Progenitor cell of endocrine pancreas (in vitro differentiated cells): ENCODE measurements around the gene TMBIM6. TPM values are rescaled to one million over a fixed set of nuclear protein-coding genes. Genes with fewer than 3 reads are reported as not detected.
"Not testable (repeated sequence)": the region's sequence is repeated elsewhere in the genome, so short reads cannot be mapped to it uniquely, and the experiment has no call there.

Source experiments
- DNase-seq: peaks from one replicate; pipeline ENCODE4 v3.0.0; 2021; ENCODE audit warnings: low spot score; ENCODE audit not compliant: unreplicated experiment
- H3K27ac Mint-ChIP-seq: 2 replicates; pipeline ENCODE4 v1.8.0; 2021; ENCODE audit warnings: mild to moderate bottlenecking, moderate library complexity, mixed read lengths
- H3K27me3 Mint-ChIP-seq: 2 replicates; pipeline ENCODE4 v1.8.0; 2021; ENCODE audit warnings: mixed read lengths
- H3K36me3 Mint-ChIP-seq: 2 replicates; pipeline ENCODE4 v1.8.0; 2022; ENCODE audit warnings: mixed read lengths; ENCODE audit not compliant: insufficient read depth
- H3K4me1 Mint-ChIP-seq: 2 replicates; pipeline ENCODE4 v1.8.0; 2021; ENCODE audit warnings: low read depth, mixed read lengths
- H3K4me3 Mint-ChIP-seq: 2 replicates; pipeline ENCODE4 v1.8.0; 2021; ENCODE audit warnings: low read depth, mild to moderate bottlenecking, moderate library complexity, mixed read lengths
- H3K9me3 Mint-ChIP-seq: 2 replicates; pipeline ENCODE4 v1.8.0; 2021; ENCODE audit warnings: low read depth, mixed read lengths
- total RNA-seq: library from RNA; stranded (reverse); gene quantifications from 2 replicates; pipeline ENCODE4 v1.2.1, GENCODE V29; 2021
- TF ChIP-seq, protein P1 (sequence below): fragments of 200-600 bp; sonication (generic); IDR thresholded peaks from one replicate; pipeline ENCODE4 v1.5.0; 2021; ENCODE audit warnings: antibody characterized with exemption, mild to moderate bottlenecking; ENCODE audit not compliant: unreplicated experiment

Gene TMBIM6
- total RNA-seq, 1 donor from 2014 or later: 449 TPM

DNA sequence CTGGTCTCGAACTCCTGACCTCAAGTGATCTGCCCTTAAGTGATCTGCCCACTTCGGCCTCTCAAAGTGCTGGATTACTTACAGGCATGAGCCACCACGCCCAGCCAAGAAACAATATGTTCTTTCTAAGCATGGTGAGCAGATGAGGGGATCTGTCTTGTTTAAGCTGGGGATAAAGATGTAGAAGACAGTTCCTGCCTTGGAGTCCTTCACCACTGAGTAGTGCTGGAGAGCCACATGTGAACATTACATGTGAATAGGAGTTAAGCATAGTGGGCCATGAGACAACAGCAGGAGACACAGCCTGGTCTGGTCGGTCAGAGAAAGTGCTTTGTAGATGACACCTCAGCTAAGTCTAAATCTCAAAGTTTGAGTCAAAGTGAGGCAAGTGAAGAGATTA lies 26.0 kb downstream of the TMBIM6 start:
- Mint-ChIP-seq H3K9me3 (no peaks in the 10 kb centered on the region), H3K4me1 (peaks cover 3% of the 10 kb centered on the region), H3K4me3 (no peak overlapping the region), H3K27ac (no peak overlapping the region), H3K27me3 (no peaks in the 10 kb centered on the region), H3K36me3 (peaks cover 13% of the 10 kb centered on the region)
- DNase-seq: no peak
- TF ChIP-seq, protein P1, sequence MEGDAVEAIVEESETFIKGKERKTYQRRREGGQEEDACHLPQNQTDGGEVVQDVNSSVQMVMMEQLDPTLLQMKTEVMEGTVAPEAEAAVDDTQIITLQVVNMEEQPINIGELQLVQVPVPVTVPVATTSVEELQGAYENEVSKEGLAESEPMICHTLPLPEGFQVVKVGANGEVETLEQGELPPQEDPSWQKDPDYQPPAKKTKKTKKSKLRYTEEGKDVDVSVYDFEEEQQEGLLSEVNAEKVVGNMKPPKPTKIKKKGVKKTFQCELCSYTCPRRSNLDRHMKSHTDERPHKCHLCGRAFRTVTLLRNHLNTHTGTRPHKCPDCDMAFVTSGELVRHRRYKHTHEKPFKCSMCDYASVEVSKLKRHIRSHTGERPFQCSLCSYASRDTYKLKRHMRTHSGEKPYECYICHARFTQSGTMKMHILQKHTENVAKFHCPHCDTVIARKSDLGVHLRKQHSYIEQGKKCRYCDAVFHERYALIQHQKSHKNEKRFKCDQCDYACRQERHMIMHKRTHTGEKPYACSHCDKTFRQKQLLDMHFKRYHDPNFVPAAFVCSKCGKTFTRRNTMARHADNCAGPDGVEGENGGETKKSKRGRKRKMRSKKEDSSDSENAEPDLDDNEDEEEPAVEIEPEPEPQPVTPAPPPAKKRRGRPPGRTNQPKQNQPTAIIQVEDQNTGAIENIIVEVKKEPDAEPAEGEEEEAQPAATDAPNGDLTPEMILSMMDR: no peak

DNA sequence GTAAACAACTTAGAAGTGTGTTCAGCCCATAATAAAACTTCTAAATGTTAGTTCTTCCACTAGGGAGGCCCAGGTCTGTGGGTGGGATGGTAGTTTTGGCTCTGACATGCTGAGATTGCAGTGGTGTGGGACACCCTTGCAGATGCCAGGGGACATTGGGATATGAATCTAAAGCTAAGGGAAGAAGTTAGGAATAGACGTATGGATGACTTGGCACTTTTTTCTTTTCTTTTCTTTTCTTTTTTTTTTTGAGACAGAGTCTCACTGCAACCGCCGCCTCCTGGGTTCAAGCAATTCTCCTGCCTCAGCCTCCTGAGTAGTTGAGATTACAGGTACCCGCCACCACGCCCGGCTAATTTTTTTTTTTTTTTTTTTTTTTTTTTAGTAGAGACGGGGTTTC lies 31.7 kb downstream of the TMBIM6 start:
- H3K27me3 Mint-ChIP-seq, H3K36me3 Mint-ChIP-seq, H3K4me3 Mint-ChIP-seq, H3K9me3 Mint-ChIP-seq, H3K27ac Mint-ChIP-seq, DNase-seq, H3K4me1 Mint-ChIP-seq: not testable (repeated sequence)

DNA sequence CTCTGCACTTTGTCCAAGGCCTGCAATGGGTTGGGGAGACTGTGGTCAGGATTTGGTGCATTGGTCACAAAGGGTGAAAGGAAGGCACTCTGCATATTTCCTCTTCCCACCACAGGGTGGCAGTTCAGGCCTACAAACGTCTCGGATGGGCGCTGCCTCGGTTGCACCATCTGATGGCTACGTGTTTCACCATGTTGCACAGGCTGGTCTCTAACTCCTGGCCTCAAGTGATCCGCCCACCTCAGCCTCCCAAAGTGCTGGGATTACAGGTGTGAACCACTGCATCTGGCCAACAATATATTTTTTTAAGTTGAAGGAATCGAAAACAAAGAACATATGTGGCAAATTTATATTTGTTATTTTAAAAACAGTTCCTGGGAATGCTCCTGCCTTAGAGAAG lies 35.1 kb downstream of the TMBIM6 start:
- Mint-ChIP-seq H3K27ac (no peak overlapping the region), H3K36me3 (no peaks in the 10 kb centered on the region), H3K4me1 (no peaks in the 10 kb centered on the region), H3K27me3 (peaks cover 27% of the 10 kb centered on the region), H3K9me3 (no peaks in the 10 kb centered on the region), H3K4me3 (no peak overlapping the region)
- TF ChIP-seq, protein P1: peak; percentile 69
- DNase-seq: no peak

DNA sequence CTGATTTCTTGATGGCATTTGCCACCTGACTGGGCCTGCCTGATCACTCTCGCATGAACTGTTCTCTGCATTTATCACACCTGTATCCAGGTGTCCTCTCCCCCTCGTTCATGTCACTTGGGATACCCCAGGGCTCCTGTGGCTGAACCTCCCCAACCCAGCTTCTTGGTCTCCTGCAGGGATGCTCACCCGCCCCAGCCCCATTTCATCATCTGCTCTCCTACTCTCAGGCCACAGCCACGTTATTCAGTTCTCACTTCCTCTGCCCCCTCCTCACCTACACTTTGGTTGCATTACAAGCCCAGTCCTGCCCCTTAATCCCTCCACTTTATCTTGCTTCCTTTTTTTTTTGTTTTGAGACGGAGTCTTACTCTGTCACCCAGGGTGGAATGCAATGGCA lies 35.5 kb downstream of the TMBIM6 start:
- H3K36me3 Mint-ChIP-seq: no peaks in the 10 kb centered on the region
- H3K27me3 Mint-ChIP-seq: peaks cover 27% of the 10 kb centered on the region
- DNase-seq: no peak
- TF ChIP-seq, protein P1: no peak
- H3K4me1 Mint-ChIP-seq: no peaks in the 10 kb centered on the region
- no peak overlapping the region for H3K27ac Mint-ChIP-seq
- H3K9me3 Mint-ChIP-seq: no peaks in the 10 kb centered on the region
- no peak overlapping the region for H3K4me3 Mint-ChIP-seq

DNA sequence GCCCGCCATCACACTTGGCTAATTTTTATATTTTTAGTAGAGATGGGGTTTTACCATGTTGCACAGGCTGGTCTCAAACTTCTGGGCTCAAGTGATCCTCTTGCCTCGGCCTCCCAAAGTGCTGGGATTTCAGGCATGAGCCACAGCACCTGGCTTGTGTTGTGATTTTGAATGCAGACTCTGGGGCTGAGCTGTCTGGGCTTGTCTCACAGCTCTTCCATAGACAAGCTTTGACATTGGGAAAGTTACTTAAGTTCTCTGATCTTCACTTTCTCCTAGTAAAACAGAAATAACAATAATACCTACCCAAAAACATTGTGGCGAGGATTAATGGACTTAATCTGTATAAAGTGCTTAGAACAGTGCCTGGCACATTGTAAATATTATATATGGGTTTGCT lies 36.0 kb downstream of the TMBIM6 start:
- Mint-ChIP-seq H3K36me3 (no peaks in the 10 kb centered on the region), H3K27ac (no peak overlapping the region), H3K9me3 (no peaks in the 10 kb centered on the region), H3K4me1 (no peaks in the 10 kb centered on the region), H3K27me3 (peaks cover 30% of the 10 kb centered on the region), H3K4me3 (no peak overlapping the region)
- TF ChIP-seq, protein P1: no peak
- no peak for DNase-seq

DNA sequence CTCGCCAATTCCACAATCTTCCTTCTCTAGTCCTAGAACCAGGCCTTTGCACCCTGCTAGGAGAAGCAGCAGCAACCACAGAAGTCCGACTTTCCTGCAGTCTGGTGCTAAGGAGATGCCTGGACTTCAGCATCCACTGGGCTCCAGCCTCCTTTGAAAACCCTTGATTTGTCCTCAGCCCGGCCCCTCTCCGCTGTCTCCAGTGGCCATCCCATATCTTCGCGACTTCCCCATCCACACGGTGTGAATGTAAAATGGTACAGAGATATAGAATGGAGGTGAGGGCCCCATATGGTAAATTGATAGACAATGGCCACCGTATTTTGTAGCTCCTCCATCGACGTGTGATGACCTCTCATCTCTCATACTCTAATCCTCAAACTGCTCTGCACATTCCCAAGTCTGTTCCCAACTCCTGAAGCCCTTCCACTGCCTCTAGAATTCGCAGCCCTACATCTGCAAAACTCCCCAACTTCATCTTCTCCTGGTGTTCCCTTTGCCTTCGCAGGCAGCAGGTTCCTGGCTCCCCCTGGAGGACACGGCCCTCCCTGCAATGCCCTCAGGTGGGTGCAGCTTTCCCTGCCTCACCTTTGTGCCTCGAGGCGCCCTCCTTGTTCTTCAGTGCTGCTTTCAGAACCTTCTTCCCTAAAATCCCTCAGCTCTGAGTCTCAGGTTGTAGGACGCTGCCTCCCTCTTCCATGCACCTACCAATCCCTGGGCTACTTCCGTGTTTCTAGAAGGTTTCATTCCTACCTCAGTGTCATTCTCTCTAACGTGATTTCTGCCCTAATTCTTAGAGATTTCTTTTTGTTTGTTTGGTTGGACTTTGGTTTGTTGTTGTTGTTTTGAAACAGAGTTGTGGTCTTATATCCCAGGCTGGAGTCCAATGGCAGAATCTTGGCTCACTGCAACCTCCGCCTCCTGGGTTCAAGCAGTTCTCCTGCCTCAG lies 36.7 kb downstream of the TMBIM6 start:
- no peak overlapping the region for H3K4me3 Mint-ChIP-seq
- peaks cover 30% of the 10 kb centered on the region for H3K27me3 Mint-ChIP-seq
- peak; percentile 71 for DNase-seq
- no peaks in the 10 kb centered on the region for H3K9me3 Mint-ChIP-seq
- no peaks in the 10 kb centered on the region for H3K4me1 Mint-ChIP-seq
- no peaks in the 10 kb centered on the region for H3K36me3 Mint-ChIP-seq
- TF ChIP-seq, protein P1: peak; percentile 89
- H3K27ac Mint-ChIP-seq: no peak overlapping the region
